Subcutaneous adipose tissue (tissue), 4 donors: ENCODE data around the gene RFX1. TPM values are rescaled to one million over a fixed set of nuclear protein-coding genes. Genes with fewer than 3 reads are reported as not detected.

Experiments
- CTCF ChIP-seq: fragments of 450-650 bp; IDR thresholded peaks from one replicate; pipeline ENCODE4 v1.5.1; 2016; ENCODE audit warnings: low read depth, mild to moderate bottlenecking, control low read depth, antibody characterized with exemption, moderate library complexity
- total RNA-seq, 4 donors: library from RNA; depleted of rRNA; stranded (reverse); fragments of >200 nt; gene quantifications; one replicate each; pipeline ENCODE4 v1.1.0, GENCODE V29; 2016

Gene RFX1
- total RNA-seq, 4 donors from 2014 or later = 2.2 to 4.1 (median 2.2) TPM

- no peak for TF ChIP-seq CTCF
These were observed 76.8 kb downstream of the RFX1 start for GRCh38 chr19:13929340-13929739.

DNA sequence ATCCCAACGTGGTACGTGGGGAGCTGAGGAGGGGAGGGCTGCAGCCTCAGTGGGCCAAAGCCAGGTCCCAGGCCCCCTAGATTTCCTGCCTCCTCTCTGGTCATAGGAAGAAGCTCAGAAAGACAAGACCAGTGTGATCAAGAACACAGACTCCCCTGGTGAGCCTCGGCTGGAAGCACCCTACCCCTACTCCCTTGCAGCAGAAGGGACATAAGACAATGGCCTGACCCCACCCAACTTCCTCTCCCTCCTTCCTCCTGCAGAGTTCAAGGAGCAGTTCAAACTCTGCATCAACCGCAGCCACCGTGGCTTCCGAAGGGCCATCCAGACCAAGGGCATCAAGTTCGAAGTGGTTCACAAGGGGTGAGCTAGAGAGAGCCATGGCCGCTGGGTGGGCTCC lies 79.4 kb downstream of the RFX1 start:
- no peak for TF ChIP-seq CTCF

DNA sequence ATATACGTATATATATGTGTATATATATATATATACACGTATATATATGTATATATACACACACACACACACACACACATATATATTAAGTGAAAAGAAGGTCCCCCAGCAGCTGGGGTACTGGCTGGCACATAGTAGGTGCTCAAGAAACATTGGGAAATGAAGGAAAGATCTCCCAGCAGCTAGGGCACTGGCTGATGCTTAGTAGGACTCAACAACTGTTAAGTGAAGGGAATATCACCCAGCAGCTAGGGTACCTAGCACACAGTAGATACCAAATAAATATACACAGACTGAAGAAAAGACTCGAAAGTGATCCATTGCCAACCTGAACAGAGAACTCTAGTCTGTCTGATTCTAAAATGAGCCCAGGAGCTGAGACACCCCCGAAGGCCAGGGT lies 80.1 kb downstream of the RFX1 start:
- TF ChIP-seq CTCF = no peak

DNA sequence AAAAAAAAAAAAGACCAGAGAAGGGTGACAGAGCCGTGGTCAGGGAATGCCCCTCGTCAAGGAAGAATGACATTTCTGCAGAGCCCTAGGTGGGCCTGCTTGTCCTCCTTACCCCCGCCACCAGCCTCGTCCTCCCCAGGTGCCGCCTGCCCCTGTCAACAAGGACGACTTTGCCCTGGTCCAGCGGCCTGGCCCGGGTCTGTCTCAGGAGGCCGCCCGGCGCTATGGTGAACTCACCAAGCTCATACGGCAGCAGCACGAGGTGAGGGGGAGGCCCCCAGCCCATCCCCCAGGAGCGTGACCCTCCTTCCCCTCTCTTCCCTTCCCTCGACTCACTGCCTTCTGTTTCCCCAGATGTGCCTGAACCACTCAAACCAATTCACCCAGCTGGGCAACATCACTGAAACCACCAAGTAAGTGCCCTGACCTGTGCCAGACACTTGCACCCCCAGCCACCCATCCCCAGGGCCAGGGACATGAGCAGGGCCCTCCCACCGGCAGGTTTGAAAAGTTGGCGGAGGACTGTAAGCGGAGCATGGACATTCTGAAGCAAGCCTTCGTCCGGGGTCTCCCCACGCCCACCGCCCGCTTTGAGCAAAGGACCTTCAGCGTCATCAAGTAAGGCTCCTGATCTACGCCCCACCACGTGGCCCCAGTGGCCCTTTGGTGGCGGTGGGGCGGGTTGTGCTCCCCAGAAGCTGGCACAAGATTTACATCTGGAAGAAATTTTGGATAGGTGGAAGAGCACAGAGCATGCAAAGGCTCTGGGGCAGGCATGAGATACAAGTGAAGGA lies 82.7 kb downstream of the RFX1 start:
- no peak for TF ChIP-seq CTCF

- no peak for TF ChIP-seq CTCF
These were observed 85.0 kb downstream of the RFX1 start for GRCh38 chr19:13920940-13921747.

DNA sequence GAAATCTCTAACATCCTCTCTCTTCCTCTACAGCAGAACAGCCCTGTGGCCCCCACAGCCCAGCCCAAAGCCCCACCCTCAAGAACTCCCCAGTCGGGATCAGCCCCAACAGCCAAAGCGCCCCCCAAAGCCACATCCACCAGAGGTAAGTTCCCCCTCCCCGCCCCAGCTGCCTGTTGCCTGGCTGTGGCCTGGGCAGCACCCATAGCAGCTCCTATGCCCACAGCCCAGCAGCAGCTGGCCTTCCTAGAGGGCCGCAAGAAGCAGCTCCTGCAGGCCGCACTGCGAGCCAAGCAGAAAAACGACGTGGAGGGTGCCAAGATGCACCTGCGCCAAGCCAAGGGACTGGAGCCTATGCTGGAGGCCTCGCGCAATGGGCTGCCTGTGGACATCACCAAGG lies 85.6 kb downstream of the RFX1 start:
- TF ChIP-seq CTCF = no peak

- TF ChIP-seq CTCF = no peak
These were observed 87.3 kb downstream of the RFX1 start for GRCh38 chr19:13918726-13919411.
